Activated CD8-positive, alpha-beta memory T cell treated with anti-CD3 and anti-CD28 coated beads, Interleukin-2, amount 10 ng/mL, durations not matched to agents 7 days and 5 days (primary cell): ENCODE results near the gene ENGASE. TPM values are rescaled to one million over a fixed set of nuclear protein-coding genes. Genes with fewer than 3 reads are reported as not detected.
"Not testable (repeated sequence)": the region's sequence is repeated elsewhere in the genome, so short reads cannot be mapped to it uniquely, and the experiment has no call there.

Source experiments
- ATAC-seq: fragments of 150-1000 bp; cut with Tn5 transposase; one replicate; pipeline ENCODE4 v1.10.0; 2021; ENCODE audit warnings: moderate library complexity
- CTCF ChIA-PET: fragments of 350-600 bp; sonication (Branson Sonifier 250); formaldehyde crosslinking; loops from one replicate; lab custom pipeline; 2021; ENCODE audit warnings: antibody characterized with exemption; lab: Charles Lee
- DNase-seq: peaks from one replicate; pipeline ENCODE4 v3.0.0-alpha.2; 2020
- H3K27ac Mint-ChIP-seq: one replicate; pipeline ENCODE4 v1.8.0; 2021; ENCODE audit warnings: mild to moderate bottlenecking, mixed read lengths
- H3K27me3 Mint-ChIP-seq: one replicate; pipeline ENCODE4 v1.8.0; 2021; ENCODE audit warnings: mixed read lengths
- H3K36me3 Mint-ChIP-seq: one replicate; pipeline ENCODE4 v1.8.0; 2021; ENCODE audit warnings: mild to moderate bottlenecking, mixed read lengths
- H3K4me1 Mint-ChIP-seq: one replicate; pipeline ENCODE4 v1.8.0; 2021; ENCODE audit warnings: mixed read lengths
- H3K4me3 Mint-ChIP-seq: one replicate; pipeline ENCODE4 v1.8.0; 2021; ENCODE audit warnings: mild to moderate bottlenecking, moderate library complexity, mixed read lengths
- H3K9me3 Mint-ChIP-seq: one replicate; pipeline ENCODE4 v1.8.0; 2022; ENCODE audit warnings: low read depth, mixed read lengths
- total RNA-seq, 2 experiments: library from RNA; stranded (reverse); gene quantifications; one replicate each; pipeline ENCODE4 v1.2.3, GENCODE V29; 2021

ENGASE gene
- total RNA-seq, 2 experiments from 2014 or later, result 42.9 to 45.7 TPM

- no peak for DNase-seq
- Mint-ChIP-seq H3K4me1 (peaks cover 10% of the 10 kb centered on the region), H3K27ac (no peak overlapping the region), H3K36me3 (no peaks in the 10 kb centered on the region), H3K4me3 (no peak overlapping the region), H3K9me3 (no peaks in the 10 kb centered on the region), H3K27me3 (no peaks in the 10 kb centered on the region)
- no peak for ATAC-seq
- CTCF ChIA-PET, result interaction anchor here (0.9 to 4.5 kb wide), 5 partner anchors 11 to 329 kb away, joined by 3 to 23 read pairs (median 5); no protein-coding TSS in a partner anchor
Measured at GRCh38 chr17:79071161-79071740, 3.4 kb upstream of the ENGASE start.

GRCh38 chr17:79072544-79072943, 2.1 kb upstream of the ENGASE start:
- Mint-ChIP-seq H3K36me3 (no peaks in the 10 kb centered on the region), H3K4me1 (peaks cover 10% of the 10 kb centered on the region), H3K4me3 (no peak overlapping the region), H3K27ac (no peak overlapping the region), H3K9me3 (no peaks in the 10 kb centered on the region), H3K27me3 (no peaks in the 10 kb centered on the region)
- CTCF ChIA-PET, result interaction anchor here (3.4 to 4.5 kb wide), 2 partner anchors 11 to 15 kb away, joined by 23 to 30 read pairs; no protein-coding TSS in a partner anchor
- ATAC-seq, result no peak
- DNase-seq, result no peak

- Mint-ChIP-seq H3K4me3 (no peak overlapping the region), H3K36me3 (no peaks in the 10 kb centered on the region), H3K4me1 (peaks cover 10% of the 10 kb centered on the region), H3K27me3 (no peaks in the 10 kb centered on the region), H3K9me3 (no peaks in the 10 kb centered on the region), H3K27ac (no peak overlapping the region)
- ATAC-seq (no peak), DNase-seq (no peak)
- CTCF ChIA-PET, result interaction anchor here (0.6 to 4.5 kb wide), 7 partner anchors 8 to 328 kb away, joined by 4 to 30 read pairs (median 7); no protein-coding TSS in a partner anchor
Measured at GRCh38 chr17:79073016-79073705, 1.5 kb upstream of the ENGASE start.

- Mint-ChIP-seq H3K4me3 (no peak overlapping the region), H3K4me1 (peaks cover 10% of the 10 kb centered on the region), H3K27ac (no peak overlapping the region), H3K27me3 (no peaks in the 10 kb centered on the region), H3K9me3 (no peaks in the 10 kb centered on the region), H3K36me3 (no peaks in the 10 kb centered on the region)
- ATAC-seq (no peak), DNase-seq (no peak)
- CTCF ChIA-PET, result interaction anchor here (0.6 to 4.5 kb wide), 7 partner anchors 9 to 328 kb away, joined by 4 to 30 read pairs (median 7); no protein-coding TSS in a partner anchor
Measured at GRCh38 chr17:79073706-79074088, 927 bp upstream of the ENGASE start.

- H3K4me1 Mint-ChIP-seq, result peaks cover 10% of the 10 kb centered on the region
- DNase-seq, H3K9me3 Mint-ChIP-seq, H3K36me3 Mint-ChIP-seq, ATAC-seq, H3K27me3 Mint-ChIP-seq: not testable (repeated sequence)
- CTCF ChIA-PET, result interaction anchor here (0.6 to 4.5 kb wide), 11 partner anchors 9 to 637 kb away, joined by 3 to 30 read pairs (median 6); no protein-coding TSS in a partner anchor
- peak overlapping the region; percentile 46 for H3K27ac Mint-ChIP-seq
- H3K4me3 Mint-ChIP-seq, result peak overlapping the region; percentile 62
Measured at GRCh38 chr17:79074121-79074648, 439 bp upstream of the ENGASE start.

- CTCF ChIA-PET, result interaction anchor here (1.5 to 4.5 kb wide), 5 partner anchors 9 to 317 kb away, joined by 4 to 30 read pairs (median 9); no protein-coding TSS in a partner anchor
- Mint-ChIP-seq H3K4me3 (peak overlapping the region; percentile 83), H3K4me1 (peaks cover 10% of the 10 kb centered on the region), H3K27me3 (no peaks in the 10 kb centered on the region), H3K36me3 (peaks cover 3% of the 10 kb centered on the region), H3K27ac (peak overlapping the region; percentile 77), H3K9me3 (no peaks in the 10 kb centered on the region)
- DNase-seq, result no peak
- ATAC-seq, result peak; percentile 17
Measured at GRCh38 chr17:79075446-79075750, 774 bp downstream of the ENGASE start.

- Mint-ChIP-seq H3K4me3 (peak overlapping the region; percentile 83), H3K4me1 (peaks cover 10% of the 10 kb centered on the region), H3K36me3 (peaks cover 5% of the 10 kb centered on the region), H3K27me3 (no peaks in the 10 kb centered on the region), H3K27ac (peak overlapping the region; percentile 77), H3K9me3 (no peaks in the 10 kb centered on the region)
- CTCF ChIA-PET, result interaction anchor here (1.1 to 3.4 kb wide), 4 partner anchors 12 to 316 kb away, joined by 3 to 30 read pairs (median 8); no protein-coding TSS in a partner anchor
- ATAC-seq, result no peak
- DNase-seq, result no peak
Measured at GRCh38 chr17:79075861-79076406, 1.3 kb downstream of the ENGASE start.

- Mint-ChIP-seq H3K27me3 (no peaks in the 10 kb centered on the region), H3K4me1 (peaks cover 10% of the 10 kb centered on the region), H3K9me3 (no peaks in the 10 kb centered on the region), H3K27ac (no peak overlapping the region), H3K4me3 (no peak overlapping the region), H3K36me3 (peaks cover 5% of the 10 kb centered on the region)
- CTCF ChIA-PET, result interaction anchor here (1.5 kb wide), 1 partner anchor 32 kb away, joined by 3 read pairs; no protein-coding TSS in a partner anchor
- ATAC-seq (no peak), DNase-seq (no peak)
Measured at GRCh38 chr17:79077587-79077986, 3.0 kb downstream of the ENGASE start.

GRCh38 chr17:79078476-79079190, 4.0 kb downstream of the ENGASE start:
- Mint-ChIP-seq H3K4me3 (no peak overlapping the region), H3K27ac (no peak overlapping the region), H3K27me3 (no peaks in the 10 kb centered on the region), H3K4me1 (peaks cover 10% of the 10 kb centered on the region), H3K36me3 (peaks cover 5% of the 10 kb centered on the region), H3K9me3 (no peaks in the 10 kb centered on the region)
- CTCF ChIA-PET, result interaction anchor here (1.5 kb wide), 1 partner anchor 33 kb away, joined by 3 read pairs; no protein-coding TSS in a partner anchor
- ATAC-seq (no peak), DNase-seq (no peak)

- H3K9me3 Mint-ChIP-seq, result no peaks in the 10 kb centered on the region
- peaks cover 8% of the 10 kb centered on the region for H3K4me1 Mint-ChIP-seq
- ATAC-seq, result no peak
- CTCF ChIA-PET, result no interaction called here
- no peak overlapping the region for H3K27ac Mint-ChIP-seq
- H3K36me3 Mint-ChIP-seq, result peaks cover 5% of the 10 kb centered on the region
- H3K4me3 Mint-ChIP-seq, result no peak overlapping the region
- DNase-seq, result no peak
- no peaks in the 10 kb centered on the region for H3K27me3 Mint-ChIP-seq
Measured at GRCh38 chr17:79079421-79080200, 5.0 kb downstream of the ENGASE start.

GRCh38 chr17:79080349-79080748, 5.7 kb downstream of the ENGASE start:
- H3K4me3 Mint-ChIP-seq, result no peak overlapping the region
- H3K4me1 Mint-ChIP-seq, result peaks cover 6% of the 10 kb centered on the region
- H3K27me3 Mint-ChIP-seq, result no peaks in the 10 kb centered on the region
- no peak overlapping the region for H3K27ac Mint-ChIP-seq
- no peak for DNase-seq
- H3K36me3 Mint-ChIP-seq, result peaks cover 5% of the 10 kb centered on the region
- no peaks in the 10 kb centered on the region for H3K9me3 Mint-ChIP-seq
- CTCF ChIA-PET, result no interaction called here
- no peak for ATAC-seq

- no peak for ATAC-seq
- peaks cover 5% of the 10 kb centered on the region for H3K36me3 Mint-ChIP-seq
- H3K4me3 Mint-ChIP-seq, result no peak overlapping the region
- H3K27me3 Mint-ChIP-seq, result no peaks in the 10 kb centered on the region
- H3K4me1 Mint-ChIP-seq, result peaks cover 2% of the 10 kb centered on the region
- no peaks in the 10 kb centered on the region for H3K9me3 Mint-ChIP-seq
- no peak for DNase-seq
- CTCF ChIA-PET, result interaction anchor here (1.2 kb wide), 1 partner anchor 311 kb away, joined by 3 read pairs; no protein-coding TSS in a partner anchor
- H3K27ac Mint-ChIP-seq, result no peak overlapping the region
Measured at GRCh38 chr17:79080761-79081290, 6.2 kb downstream of the ENGASE start.
